Pulmonary artery endothelial cell (primary cell): Measurements from ENCODE around the gene BABAM2. TPM values are rescaled to one million over a fixed set of nuclear protein-coding genes. Genes with fewer than 3 reads are reported as not detected.

Experiments
- DNase-seq: peaks from one replicate; pipeline ENCODE4 v3.0.0-alpha.2; 2011; ENCODE audit warnings: low read depth, low spot score
- total RNA-seq: library from RNA; depleted of rRNA; stranded (reverse); fragments of >200 nt; gene quantifications from 2 replicates; pipeline ENCODE4 v1.2.3, GENCODE V29; 2014

BABAM2 gene
- total RNA-seq, 1 donor from 2014 or later, result 12.9 TPM

GRCh38 chr2:28158791-28159190, 268.3 kb downstream of the BABAM2 start:
- DNase-seq, result no peak

GRCh38 chr2:28160986-28161425, 270.5 kb downstream of the BABAM2 start:
- no peak for DNase-seq

DNA sequence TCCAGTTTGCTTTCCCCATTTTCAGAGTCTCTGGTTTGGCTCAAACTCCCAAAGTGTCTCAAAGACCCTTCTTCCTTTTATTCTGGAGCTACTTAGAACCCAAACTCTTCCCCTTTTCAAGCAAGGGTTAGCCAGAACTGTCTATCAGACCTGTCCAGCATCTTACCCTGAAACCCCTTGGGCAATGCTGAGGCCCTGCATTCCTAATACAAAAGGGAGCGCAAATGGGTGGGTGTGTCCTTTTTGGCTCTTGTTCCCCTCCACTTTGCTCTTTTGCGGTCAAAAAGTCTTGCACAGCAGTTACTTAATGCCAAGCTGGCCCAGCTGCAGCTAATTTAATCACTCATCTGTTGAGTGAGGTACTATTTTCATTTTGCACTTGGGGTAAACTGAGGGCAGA, 270.9 kb downstream of the BABAM2 start:
- DNase-seq, result no peak

DNA sequence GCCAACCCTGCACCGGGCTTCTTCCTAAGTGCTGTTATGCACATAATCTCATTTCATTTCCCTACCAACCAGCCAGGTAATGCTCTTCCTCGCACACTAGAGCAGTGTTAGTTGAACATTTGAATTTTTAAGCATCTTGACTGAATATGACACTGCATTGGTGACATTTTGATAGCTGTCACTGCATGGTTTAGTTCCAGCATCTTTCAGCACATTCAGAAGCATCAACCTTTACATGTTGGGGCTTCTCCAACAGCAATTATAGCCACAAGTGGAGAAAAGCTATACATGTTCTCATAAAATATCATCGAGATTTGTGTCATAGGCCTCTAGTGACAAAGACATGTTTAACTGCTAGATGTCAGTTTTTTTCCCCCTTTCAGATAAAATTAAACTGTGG, 272.0 kb downstream of the BABAM2 start:
- no peak for DNase-seq

DNA sequence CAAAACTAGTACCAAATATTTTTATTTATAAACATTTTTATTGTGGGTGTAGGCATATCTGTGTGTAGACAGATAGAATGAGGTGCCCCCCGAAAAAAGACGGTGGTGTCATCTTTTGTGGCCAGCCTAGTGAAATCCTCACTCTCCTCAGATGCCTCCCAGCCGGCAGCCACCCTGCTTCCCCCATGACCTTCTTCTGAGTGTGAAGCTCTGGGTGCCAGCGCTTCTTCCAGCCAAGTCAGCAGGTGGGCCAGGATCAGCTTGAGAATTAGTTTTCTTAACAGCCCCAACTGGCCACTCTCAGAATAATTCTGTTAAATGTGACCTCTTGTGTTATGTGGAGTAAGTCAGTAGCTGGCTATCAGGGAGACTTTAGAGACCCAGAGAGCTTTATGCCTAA, 272.5 kb downstream of the BABAM2 start:
- no peak for DNase-seq

GRCh38 chr2:28163627-28164279, 273.2 kb downstream of the BABAM2 start:
- DNase-seq, result no peak

DNA sequence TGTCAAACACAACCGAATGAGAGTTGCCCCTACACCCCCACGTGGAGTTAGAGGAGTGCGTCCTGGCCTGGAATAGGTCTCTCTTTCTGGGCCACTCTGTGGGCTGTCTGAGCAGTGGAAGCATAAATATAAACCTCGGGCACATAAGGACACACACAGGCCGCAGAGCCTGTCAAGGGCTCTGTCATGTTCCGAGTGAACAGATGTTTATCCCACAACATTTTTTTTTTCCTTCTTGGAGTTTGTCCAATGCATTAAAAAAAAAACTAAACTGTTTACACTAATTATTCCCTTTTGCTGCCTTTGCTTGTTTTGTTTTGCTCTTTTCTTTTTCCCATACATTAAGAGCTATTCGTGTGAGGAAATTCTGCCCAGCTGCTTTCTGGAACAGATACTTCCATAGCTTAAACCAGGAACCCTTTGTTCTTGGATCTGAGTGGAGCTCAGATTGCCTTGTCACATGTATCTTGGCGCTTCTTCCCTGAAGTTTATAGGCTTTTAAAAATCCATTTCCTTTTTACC, 273.8 kb downstream of the BABAM2 start:
- DNase-seq, result no peak

- DNase-seq, result no peak
Observed at GRCh38 chr2:28165087-28165635, 274.6 kb downstream of the BABAM2 start.

- no peak for DNase-seq
Observed at GRCh38 chr2:28166956-28167355, 276.4 kb downstream of the BABAM2 start.

GRCh38 chr2:28168376-28168775, 277.8 kb downstream of the BABAM2 start:
- no peak for DNase-seq

- DNase-seq, result no peak
Observed at GRCh38 chr2:28169492-28169891, 279.0 kb downstream of the BABAM2 start.

- DNase-seq, result no peak
Observed at GRCh38 chr2:28172114-28172898, 281.8 kb downstream of the BABAM2 start.

DNA sequence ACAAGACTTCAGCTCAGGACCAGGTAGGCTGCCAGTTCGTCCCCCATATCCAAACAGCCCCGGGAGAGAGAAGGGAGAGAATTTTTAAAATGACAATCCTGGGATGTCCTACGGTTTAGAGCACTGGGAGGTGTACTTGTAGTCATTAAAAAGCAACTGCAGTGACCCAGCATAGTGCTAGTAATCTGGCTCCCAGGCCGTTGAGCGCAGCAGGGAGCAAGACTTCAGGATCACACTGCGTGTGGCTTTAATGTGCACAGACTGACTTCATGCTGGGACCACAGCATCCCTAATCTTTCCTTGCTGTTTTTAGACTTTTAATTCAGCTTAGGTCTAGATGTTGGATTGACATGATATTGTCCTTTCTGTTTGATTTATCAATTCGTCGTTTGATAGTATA, 282.8 kb downstream of the BABAM2 start:
- no peak for DNase-seq

DNA sequence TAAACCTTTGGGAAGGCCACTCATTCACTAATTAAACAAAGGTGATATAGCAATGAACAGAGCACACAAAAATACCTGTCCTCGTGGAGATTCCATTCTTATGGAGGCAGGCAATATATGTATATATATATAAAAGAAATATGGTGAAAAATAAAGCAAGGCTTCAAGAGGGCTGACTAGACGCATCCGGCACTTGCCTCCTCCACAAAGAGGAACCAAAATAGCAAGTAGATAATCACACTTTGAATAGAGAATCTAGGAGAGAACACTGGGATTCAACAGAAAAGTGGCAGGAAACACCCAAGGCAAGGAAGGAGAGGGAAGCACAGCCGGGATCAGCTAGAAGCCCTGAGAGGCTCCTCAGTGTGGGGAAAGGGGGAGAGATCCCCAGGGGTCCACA, 283.7 kb downstream of the BABAM2 start:
- no peak for DNase-seq

DNA sequence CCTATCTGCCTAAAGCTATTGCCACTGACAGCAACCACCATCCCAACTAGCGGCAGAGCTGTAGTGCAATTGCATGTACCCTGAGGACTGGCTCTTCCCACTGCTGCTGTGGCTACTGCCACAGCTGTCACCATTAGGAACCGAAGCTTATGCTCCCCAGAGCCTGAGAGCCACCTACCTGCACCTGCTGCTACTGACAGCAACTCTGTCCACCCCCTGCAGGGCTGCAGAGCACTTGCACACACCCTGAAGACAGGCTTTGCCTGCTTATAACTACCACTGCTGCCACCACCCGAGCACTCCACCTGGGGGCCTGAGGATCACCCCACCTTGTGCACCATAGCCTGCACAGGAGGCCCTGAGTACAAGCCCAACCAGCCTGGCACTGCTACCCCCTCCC, 284.5 kb downstream of the BABAM2 start:
- no peak for DNase-seq

GRCh38 chr2:28178946-28179345, 288.4 kb downstream of the BABAM2 start:
- no peak for DNase-seq

DNA sequence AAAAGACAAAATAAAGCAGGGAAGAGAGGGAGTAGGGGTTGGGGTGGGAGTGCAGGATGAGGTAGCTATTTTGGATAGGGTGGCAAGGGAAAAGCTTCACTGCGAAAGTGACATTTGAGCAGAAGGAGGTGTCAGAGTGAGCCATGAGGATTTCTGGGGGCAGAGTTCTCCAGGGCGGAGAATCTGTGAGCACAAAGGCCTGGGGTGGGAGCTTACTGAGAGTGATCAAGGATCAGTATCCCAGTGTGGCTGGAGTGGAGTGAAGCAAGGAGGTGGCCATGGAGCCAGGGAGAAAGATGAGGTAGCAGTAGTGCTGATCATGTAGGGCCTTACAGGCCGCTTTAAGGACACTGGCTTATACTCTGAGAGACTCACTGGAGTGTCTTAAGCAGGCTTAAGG, 291.3 kb downstream of the BABAM2 start:
- DNase-seq, result no peak

DNA sequence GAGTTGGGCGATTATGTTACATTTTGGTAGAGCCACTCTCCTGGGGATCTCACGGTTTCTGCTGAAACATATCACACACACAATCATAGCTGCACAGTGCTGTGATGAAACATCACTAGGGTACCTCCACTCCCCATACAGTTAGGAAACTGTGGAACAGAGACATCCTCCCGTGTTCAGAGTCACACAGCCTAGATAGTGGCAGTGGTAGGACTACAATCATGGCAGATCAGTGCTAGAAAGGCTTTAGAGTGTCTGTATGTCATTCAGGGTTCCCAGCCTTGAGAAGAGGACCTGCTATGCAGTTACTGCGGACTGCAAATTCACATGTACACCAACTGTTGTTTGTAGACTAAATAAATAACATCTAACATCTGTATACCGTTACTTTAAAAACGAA, 291.8 kb downstream of the BABAM2 start:
- DNase-seq, result no peak

DNA sequence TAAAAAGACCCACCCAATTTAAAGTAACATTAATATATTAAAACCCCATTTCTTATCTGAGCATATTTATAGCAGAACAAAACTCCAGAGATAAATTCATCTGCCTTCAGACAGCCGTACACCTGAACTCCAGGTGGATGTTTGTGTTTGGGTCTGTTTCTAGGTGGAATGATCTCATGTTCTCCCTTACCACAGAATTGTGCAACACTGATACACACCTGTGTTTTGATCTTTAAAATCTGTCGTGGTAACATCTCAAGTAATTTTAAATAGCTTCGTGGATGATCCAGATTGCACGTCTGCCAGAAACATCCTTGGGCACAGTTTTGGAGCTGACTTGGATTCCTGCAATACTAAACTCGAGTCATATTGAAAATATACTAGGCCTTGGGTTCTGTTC, 294.6 kb downstream of the BABAM2 start:
- no peak for DNase-seq

- no peak for DNase-seq
Observed at GRCh38 chr2:28185891-28186290, 295.4 kb downstream of the BABAM2 start.

GRCh38 chr2:28187186-28187585, 296.7 kb downstream of the BABAM2 start:
- no peak for DNase-seq

- no peak for DNase-seq
Observed at GRCh38 chr2:28188436-28188835, 297.9 kb downstream of the BABAM2 start.
